Mesodermal cell (in vitro differentiated cells): ENCODE data around the gene G6PD.

Source experiments
- H3K27ac ChIP-seq: 2 replicates; pipeline ENCODE4 v1.7.0; 2013; ENCODE audit warnings: mild to moderate bottlenecking, low read depth, low read length, moderate library complexity; ENCODE audit not compliant: severe bottlenecking
- H3K36me3 ChIP-seq: 2 replicates; pipeline ENCODE4 v1.7.1; 2013; ENCODE audit warnings: mild to moderate bottlenecking, low read length, moderate library complexity; ENCODE audit not compliant: control insufficient read depth, insufficient read depth
- H3K4me1 ChIP-seq: one replicate; pipeline ENCODE4 v1.7.1; 2013; ENCODE audit warnings: mild to moderate bottlenecking, low read length; ENCODE audit not compliant: insufficient read depth, control insufficient read depth, poor library complexity, severe bottlenecking
- H3K4me3 ChIP-seq: 2 replicates; pipeline ENCODE4 v1.7.0; 2013; ENCODE audit warnings: low read length, control low read depth, mild to moderate bottlenecking; ENCODE audit not compliant: insufficient read depth, poor library complexity, severe bottlenecking; ENCODE audit errors: extremely low read depth
- H3K9me3 ChIP-seq: 2 replicates; pipeline ENCODE4 v1.7.1; 2013; ENCODE audit warnings: mild to moderate bottlenecking, low read length, moderate library complexity; ENCODE audit not compliant: control insufficient read depth
- WGBS, 2 experiments: methylation state at CpG; one replicate each; pipeline ENCODE4 v1.1.5; 2013; ENCODE audit warnings: missing lambda C conversion rate in 2 of 2; ENCODE audit not compliant: insufficient coverage in 2 of 2; 5-methylcytosine and 5-hydroxymethylcytosine counted together

The G6PD gene

DNA sequence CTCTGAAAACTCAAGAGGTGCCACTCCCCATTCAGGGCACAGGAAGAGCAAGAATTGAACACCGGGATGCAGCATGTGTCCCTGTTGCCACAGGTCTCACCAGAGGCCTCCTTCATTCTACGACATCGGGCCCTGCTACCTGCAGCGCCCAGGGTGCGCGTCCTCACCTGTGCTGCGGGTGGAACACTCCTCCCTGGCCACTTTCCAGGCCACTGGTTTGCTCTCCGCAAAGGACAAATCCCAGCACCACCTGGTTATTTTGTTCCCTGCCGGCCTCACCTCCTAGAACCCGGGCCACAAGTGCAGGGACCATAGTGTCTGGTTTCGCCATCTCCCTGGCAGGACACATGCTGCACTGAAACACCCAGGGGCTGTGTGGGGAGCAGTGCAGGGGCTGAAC is 16.4 kb downstream of the G6PD start:
- WGBS, 2 experiments = 95% methylated on average over 11 of the region's 11 CpGs; no CpG with 5 or more reads in 1 of the 2 experiments
- H3K27ac ChIP-seq = no peak overlapping the region
- peaks cover 11% of the 10 kb centered on the region for H3K4me1 ChIP-seq
- H3K4me3 ChIP-seq = no peak overlapping the region
- H3K9me3 ChIP-seq = no peaks in the 10 kb centered on the region
- H3K36me3 ChIP-seq = peaks cover 21% of the 10 kb centered on the region

- no peak overlapping the region for H3K4me3 ChIP-seq
- H3K36me3 ChIP-seq = peaks cover 17% of the 10 kb centered on the region
- H3K27ac ChIP-seq = no peak overlapping the region
- H3K9me3 ChIP-seq = no peaks in the 10 kb centered on the region
- peaks cover 8% of the 10 kb centered on the region for H3K4me1 ChIP-seq
- WGBS, 2 experiments = 94 to 100% methylated on average over 2 to 4 of the region's 6 CpGs
Measured at GRCh38 chrX:154529206-154529612, 17.4 kb downstream of the G6PD start.

GRCh38 chrX:154526901-154527675 is 19.6 kb downstream of the G6PD start:
- WGBS, 2 experiments = 29 to 34% methylated on average over 3 to 4 of the region's 15 CpGs
- Histone ChIP-seq H3K4me1 (peaks cover 8% of the 10 kb centered on the region), H3K36me3 (no peaks in the 10 kb centered on the region), H3K9me3 (no peaks in the 10 kb centered on the region), H3K27ac (peak overlapping the region; percentile 59), H3K4me3 (no peak overlapping the region)

GRCh38 chrX:154525606-154526490 is 20.8 kb downstream of the G6PD start:
- no peak overlapping the region for H3K27ac ChIP-seq
- no peaks in the 10 kb centered on the region for H3K9me3 ChIP-seq
- H3K4me3 ChIP-seq = no peak overlapping the region
- peaks cover 4% of the 10 kb centered on the region for H3K4me1 ChIP-seq
- WGBS, 2 experiments = 94 to 97% methylated on average over 6 of the region's 14 CpGs
- no peaks in the 10 kb centered on the region for H3K36me3 ChIP-seq

DNA sequence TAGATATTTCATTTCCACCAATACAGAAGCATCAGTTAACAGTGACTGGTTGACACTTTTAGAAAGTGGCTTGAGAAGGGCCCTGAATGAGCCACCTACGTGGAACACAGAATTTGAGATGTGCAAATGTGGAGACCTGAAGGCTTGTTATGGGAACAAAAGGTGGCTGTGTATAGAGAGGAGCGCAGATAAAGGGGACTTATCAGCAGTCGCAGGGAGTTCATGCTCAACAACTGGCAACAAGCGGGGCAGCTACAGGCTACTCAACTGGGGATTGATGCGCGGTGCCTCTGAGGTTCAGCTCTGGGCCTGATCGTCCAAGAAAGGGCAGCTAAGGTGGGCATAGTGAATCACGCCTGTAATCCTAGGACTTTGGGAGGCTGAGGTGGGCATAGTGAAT is 27.3 kb downstream of the G6PD start:
- 96 to 97% methylated on average over 5 to 7 of the region's 8 CpGs for WGBS, 2 experiments
- H3K4me3 ChIP-seq = no peak overlapping the region
- no peaks in the 10 kb centered on the region for H3K9me3 ChIP-seq
- no peak overlapping the region for H3K27ac ChIP-seq
- H3K36me3 ChIP-seq = no peaks in the 10 kb centered on the region
- H3K4me1 ChIP-seq = peaks cover 4% of the 10 kb centered on the region

DNA sequence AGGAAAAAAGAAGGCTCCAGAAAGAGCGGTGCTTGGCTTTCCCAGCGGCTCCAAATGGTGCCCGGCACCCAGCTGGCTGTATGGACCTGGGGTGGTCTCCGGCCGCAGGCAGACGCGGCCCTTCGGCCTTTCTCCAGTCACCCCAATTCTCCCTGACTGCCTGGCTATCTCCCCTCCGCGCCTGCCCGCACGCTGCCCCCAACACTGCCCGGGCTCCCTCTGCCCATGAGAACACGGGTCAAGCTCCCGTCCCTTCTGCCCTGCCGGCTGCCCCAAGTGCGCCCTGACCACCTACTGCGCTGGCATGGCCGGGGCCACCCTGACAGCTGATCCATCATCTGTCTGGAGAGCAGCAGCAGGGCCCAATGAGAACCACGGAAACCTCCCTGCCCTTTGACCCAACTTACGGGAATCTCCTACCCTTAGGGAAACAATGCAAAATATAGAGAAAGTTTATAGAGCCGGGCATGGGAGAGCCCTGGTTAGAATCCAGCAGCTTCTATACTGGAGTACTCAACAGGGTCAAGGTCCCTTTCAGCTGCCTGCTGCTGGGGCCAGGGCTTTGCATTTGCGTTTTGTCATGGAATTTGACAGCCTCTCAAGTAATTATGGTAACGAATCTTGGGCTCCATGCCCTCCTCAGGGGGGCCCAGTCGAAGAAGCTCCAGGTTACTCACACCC is 29.4 kb downstream of the G6PD start:
- Histone ChIP-seq H3K4me1 (peaks cover 4% of the 10 kb centered on the region), H3K4me3 (peak overlapping the region; percentile 34), H3K36me3 (no peaks in the 10 kb centered on the region), H3K9me3 (no peaks in the 10 kb centered on the region), H3K27ac (peak overlapping the region; percentile 97)
- 5 to 6% methylated on average over 9 to 14 of the region's 25 CpGs for WGBS, 2 experiments

DNA sequence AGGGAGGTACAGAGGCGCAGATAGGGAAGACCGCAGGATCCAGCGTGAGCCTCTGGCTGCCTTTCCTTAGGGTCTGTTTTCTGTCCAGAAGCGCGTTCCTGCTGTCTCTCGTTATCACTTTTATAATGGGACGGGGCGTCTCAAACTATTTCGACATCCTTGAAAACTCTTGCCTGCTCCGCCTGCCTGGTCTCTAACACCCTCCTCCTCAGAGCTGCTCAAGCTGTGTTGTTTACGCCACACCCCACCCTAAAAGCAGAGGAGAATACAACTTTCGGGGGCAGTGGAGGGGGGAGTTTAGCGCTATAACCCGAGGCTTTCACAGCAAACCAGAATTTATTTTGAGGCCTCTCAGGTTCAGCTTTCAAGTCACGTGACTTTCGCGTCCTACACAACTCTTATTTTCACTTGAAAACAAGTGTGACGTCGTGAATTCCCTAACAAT is 30.0 kb downstream of the G6PD start:
- H3K4me1 ChIP-seq = peaks cover 4% of the 10 kb centered on the region
- peak overlapping the region; percentile 97 for H3K27ac ChIP-seq
- peak overlapping the region; percentile 34 for H3K4me3 ChIP-seq
- no peaks in the 10 kb centered on the region for H3K36me3 ChIP-seq
- WGBS, 2 experiments = 0 to 3% methylated on average over 3 to 5 of the region's 19 CpGs
- H3K9me3 ChIP-seq = no peaks in the 10 kb centered on the region

DNA sequence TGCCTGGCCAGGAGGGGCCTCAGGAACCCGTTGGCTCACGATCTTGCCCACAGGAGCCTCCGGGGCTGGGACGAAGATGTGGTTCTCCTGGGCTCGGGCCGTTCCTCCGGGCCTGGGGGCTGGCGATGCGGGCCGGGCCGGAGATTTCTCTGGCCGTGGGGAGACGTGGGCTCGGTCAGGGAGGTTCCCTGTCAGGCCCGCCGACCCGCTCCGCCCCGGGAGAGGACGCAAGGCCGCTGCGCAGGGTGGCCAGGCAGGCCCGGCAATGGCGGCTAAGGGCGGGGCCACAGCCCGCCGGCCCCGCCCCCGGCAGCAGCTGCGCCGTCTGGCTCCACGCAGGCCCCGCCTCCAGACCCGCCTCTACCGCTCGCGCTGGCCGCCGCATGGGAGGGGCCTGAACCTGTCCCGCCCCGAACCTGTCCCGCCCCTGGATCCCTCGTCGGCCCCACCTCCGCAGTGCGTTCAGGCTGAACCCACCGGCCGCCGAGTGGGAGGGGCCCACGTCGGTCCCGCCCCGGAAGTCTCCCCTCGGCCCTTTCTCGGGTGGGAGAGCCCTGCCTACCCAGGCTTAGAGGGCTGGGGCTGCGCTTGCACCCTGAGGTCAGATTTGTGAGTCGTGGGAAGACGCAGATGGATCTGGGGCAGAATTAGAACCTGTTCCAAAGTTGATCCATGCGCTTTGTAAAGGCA is 30.5 kb downstream of the G6PD start, which contains the start of gene FAM3A:
TSS of gene FAM3A (minus strand) at position 267 of the 690 bp plus-strand sequence. CDS start 460 bp downstream, outside the sequence.
- WGBS, 2 experiments = 0% methylated on average over 23 to 39 of the region's 59 CpGs
- H3K4me1 ChIP-seq = peaks cover 4% of the 10 kb centered on the region
- no peaks in the 10 kb centered on the region for H3K9me3 ChIP-seq
- peak within 1 kb of the TSS; percentile 97 for H3K27ac ChIP-seq
- H3K4me3 ChIP-seq = peak within 1 kb of the TSS; percentile 51
- H3K36me3 ChIP-seq = no peaks in the 10 kb centered on the region

DNA sequence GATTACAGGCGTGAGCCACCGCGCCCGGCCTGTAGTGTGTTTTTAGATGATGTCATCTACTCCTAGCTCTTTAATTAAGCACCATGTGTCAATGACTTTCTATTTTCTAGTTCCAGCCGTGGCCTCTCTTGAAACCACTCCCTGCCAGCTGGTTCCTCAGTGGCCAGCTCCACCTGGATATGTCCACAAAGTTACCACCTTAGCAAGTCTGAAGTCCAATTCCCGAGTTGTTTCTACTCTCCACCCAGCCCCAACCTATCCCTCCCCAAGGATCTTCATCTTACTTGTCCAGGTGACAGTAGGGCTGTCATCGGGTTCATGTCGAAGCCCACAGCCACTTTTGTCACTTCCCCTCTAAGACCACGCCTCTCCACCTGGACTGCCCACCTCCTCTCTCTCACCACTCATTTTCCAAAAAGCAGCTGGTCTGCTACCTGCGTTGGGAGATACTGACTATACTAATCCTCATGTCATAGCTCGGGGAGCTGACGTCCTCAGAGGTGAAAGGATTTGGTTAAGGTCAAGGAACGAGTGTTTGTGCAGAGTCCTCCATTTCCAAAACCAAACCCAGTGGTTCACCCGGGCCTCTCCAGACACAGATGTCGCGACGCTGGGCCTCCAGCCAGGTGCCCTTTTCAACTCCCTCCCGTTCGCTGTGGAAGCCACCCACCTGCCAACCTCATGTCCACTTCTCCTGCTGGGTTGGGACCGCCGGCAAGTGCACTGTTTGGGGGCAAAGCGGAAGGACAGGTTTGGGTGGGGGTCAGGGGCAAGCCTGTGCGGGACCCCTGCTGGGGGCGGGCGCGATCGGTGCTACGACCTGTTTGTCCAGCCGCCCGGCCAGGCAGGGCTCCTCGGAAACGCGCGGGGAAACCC is 31.3 kb downstream of the G6PD start:
- Histone ChIP-seq H3K36me3 (no peaks in the 10 kb centered on the region), H3K27ac (no peak overlapping the region), H3K4me1 (peaks cover 4% of the 10 kb centered on the region), H3K4me3 (peak overlapping the region; percentile 51), H3K9me3 (no peaks in the 10 kb centered on the region)
- 23 to 100% methylated on average over 1 to 17 of the region's 34 CpGs for WGBS, 2 experiments
